ENCODE results near the gene DCLK1. TPM values are rescaled to one million over a fixed set of nuclear protein-coding genes. Genes with fewer than 3 reads are reported as not detected.

Gene DCLK1
- total RNA-seq, 4 donors from 2014 or later, result 10.0 to 41.1 (median 19.5) TPM

- 63 to 82% methylated on average over 1 of the region's 1 CpG for WGBS, 2 donors
- intact Hi-C loops (cut with DNase I; ENCODE audit: low total_unique reads), result no loop called here
- DNase-seq (ENCODE audit: low spot score in 2 of 2), result peak in 1 of 2 donors; percentile 26
- TF ChIP-seq, protein P1, sequence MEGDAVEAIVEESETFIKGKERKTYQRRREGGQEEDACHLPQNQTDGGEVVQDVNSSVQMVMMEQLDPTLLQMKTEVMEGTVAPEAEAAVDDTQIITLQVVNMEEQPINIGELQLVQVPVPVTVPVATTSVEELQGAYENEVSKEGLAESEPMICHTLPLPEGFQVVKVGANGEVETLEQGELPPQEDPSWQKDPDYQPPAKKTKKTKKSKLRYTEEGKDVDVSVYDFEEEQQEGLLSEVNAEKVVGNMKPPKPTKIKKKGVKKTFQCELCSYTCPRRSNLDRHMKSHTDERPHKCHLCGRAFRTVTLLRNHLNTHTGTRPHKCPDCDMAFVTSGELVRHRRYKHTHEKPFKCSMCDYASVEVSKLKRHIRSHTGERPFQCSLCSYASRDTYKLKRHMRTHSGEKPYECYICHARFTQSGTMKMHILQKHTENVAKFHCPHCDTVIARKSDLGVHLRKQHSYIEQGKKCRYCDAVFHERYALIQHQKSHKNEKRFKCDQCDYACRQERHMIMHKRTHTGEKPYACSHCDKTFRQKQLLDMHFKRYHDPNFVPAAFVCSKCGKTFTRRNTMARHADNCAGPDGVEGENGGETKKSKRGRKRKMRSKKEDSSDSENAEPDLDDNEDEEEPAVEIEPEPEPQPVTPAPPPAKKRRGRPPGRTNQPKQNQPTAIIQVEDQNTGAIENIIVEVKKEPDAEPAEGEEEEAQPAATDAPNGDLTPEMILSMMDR (IDR thresholded peaks at IDR 0.05), result no peak
- TF ChIP-seq POLR2A (IDR thresholded peaks at IDR 0.05), result no peak
- no peak overlapping the region for H3K4me3 ChIP-seq (ENCODE audit: low read depth, poor library complexity, severe bottlenecking)
Observed at GRCh38 chr13:36051082-36051481, 80.1 kb downstream of the DCLK1 start.

DNA sequence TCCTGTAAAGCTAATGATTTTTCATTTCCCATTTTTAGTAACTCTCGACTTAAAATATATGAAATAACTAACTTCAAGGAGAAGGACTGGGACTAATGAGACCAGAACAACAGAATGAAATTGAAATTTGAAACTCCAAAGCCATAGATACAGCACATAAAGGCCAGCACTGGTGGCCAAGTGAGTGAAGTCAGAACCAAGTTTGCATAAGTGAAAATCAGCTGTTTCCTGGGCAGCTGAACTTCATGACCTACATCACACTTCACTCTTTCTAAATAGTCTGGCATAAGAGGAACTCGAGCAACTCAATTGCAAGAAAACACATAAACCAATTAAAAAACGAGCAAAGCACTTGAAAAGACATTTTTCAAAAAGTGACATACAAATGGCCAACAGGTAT, 84.5 kb downstream of the DCLK1 start:
- intact Hi-C loops (cut with DNase I; ENCODE audit: low total_unique reads), result no loop called here
- DNase-seq (ENCODE audit: low spot score in 2 of 2), result no peak
- no peak overlapping the region for H3K4me3 ChIP-seq (ENCODE audit: low read depth, poor library complexity, severe bottlenecking)
- WGBS, 2 donors, result 62 to 70% methylated on average over 3 of the region's 3 CpGs
- TF ChIP-seq, protein P1 (IDR thresholded peaks at IDR 0.05), result no peak
- no peak for TF ChIP-seq POLR2A (IDR thresholded peaks at IDR 0.05)

DNA sequence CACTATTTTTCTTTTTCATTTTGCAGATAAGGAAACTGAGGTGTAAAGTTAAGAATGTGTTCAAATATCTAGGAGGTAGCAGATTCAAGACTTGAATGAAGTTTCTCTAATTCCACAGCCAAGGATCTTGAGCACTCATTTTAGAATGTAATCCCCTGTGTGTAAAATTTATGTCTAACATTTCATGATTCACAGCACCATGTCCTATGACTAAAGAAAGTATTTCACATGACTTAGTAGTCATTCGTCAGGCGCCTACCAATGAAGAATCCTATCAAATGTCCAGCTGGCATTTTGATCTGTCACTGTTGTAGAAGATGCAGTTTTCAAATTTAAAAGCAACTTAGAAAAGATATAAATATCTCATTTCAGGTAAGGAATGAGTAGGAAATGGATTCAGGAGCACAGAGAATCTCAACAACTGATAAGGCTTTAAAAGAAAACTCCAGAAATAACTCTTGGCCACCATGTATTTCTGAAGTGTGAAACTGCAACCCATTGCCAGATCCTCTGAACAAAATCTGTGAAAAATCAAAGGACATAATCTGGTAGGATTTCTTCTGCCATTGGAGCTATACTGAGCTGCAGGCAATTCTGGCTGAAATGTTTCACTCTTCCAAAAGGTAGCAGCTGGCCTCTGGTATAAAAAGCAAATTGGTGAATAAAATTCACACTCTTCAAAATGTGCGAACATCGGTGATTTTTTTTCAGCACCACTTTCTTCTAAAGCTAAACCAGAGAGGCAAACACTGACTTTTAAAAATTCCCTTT, 92.2 kb downstream of the DCLK1 start:
- DNase-seq (ENCODE audit: low spot score in 2 of 2), result no peak
- intact Hi-C loops (cut with DNase I; ENCODE audit: low total_unique reads), result no loop called here
- 71 to 73% methylated on average over 4 of the region's 4 CpGs for WGBS, 2 donors
- TF ChIP-seq, protein P1 (IDR thresholded peaks at IDR 0.05), result no peak
- no peak for TF ChIP-seq POLR2A (IDR thresholded peaks at IDR 0.05)
- no peak overlapping the region for H3K4me3 ChIP-seq (ENCODE audit: low read depth, poor library complexity, severe bottlenecking)

DNA sequence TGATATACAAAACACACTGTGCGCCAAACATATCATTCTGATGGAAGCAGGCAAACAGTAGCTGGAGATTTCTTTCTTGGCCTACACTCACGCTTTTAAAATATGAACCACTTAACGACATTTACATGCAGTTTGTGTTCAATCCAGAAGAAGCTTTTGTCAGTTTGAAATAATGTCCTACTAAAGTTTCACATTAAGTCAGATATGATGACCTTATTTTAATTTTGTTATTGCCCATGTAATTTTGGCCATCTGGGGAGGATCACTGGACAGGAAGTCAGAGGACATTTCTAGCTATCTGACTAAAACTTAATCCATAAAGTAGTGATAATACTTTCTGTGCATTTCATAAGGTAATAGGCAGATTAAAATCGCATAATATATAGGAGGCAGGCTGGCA, 98.1 kb downstream of the DCLK1 start:
- TF ChIP-seq POLR2A (IDR thresholded peaks at IDR 0.05), result no peak
- TF ChIP-seq, protein P1 (IDR thresholded peaks at IDR 0.05), result no peak
- no peak for DNase-seq (ENCODE audit: low spot score in 2 of 2)
- 82 to 88% methylated on average over 4 of the region's 4 CpGs for WGBS, 2 donors
- no peak overlapping the region for H3K4me3 ChIP-seq (ENCODE audit: low read depth, poor library complexity, severe bottlenecking)
- intact Hi-C loops (cut with DNase I; ENCODE audit: low total_unique reads), result no loop called here

- intact Hi-C loops (cut with DNase I; ENCODE audit: low total_unique reads), result no loop called here
- WGBS, 2 donors, result 62 to 64% methylated on average over 8 of the region's 8 CpGs
- no peak overlapping the region for H3K4me3 ChIP-seq (ENCODE audit: low read depth, poor library complexity, severe bottlenecking)
- TF ChIP-seq, protein P1 (IDR thresholded peaks at IDR 0.05), result no peak
- TF ChIP-seq POLR2A (IDR thresholded peaks at IDR 0.05), result no peak
- no peak for DNase-seq (ENCODE audit: low spot score in 2 of 2)
Observed at GRCh38 chr13:36031490-36031889, 99.7 kb downstream of the DCLK1 start.

Data from lower leg skin (tissue), 4 donors.